IMR-90 (cell line): ENCODE results near the gene ATRNL1. TPM values are rescaled to one million over a fixed set of nuclear protein-coding genes. Genes with fewer than 3 reads are reported as not detected.

Source experiments
- ATAC-seq: fragments of 200-7000 bp; cut with Tn5 transposase; 2 replicates; pipeline ENCODE4 v1.9.1; 2020; ENCODE audit warnings: low read depth, mild to moderate bottlenecking, moderate library complexity
- BruUV-seq: library from RNA; stranded (reverse); fragments of 400-500 nt; replicated peaks from 2 replicates; lab custom pipeline; 2021; lab: Mats Ljungman, UMichigan
- CTCF ChIA-PET: fragments of 300-600 bp; formaldehyde crosslinking; extraction: SDS; loops from one replicate; lab custom pipeline; 2021; ENCODE audit warnings: antibody characterized with exemption; lab: Yijun Ruan, JAX
- POLR2A ChIA-PET: fragments of 300-600 bp; sonication (Branson Sonifier 250); formaldehyde crosslinking; loops from one replicate; lab custom pipeline; 2022; ENCODE audit warnings: antibody characterized with exemption; ENCODE audit not compliant: unreplicated experiment; lab: Charles Lee
- DNase-seq: peaks from one replicate; pipeline ENCODE4 v3.0.0; 2013
- H2AFZ ChIP-seq: replicated peaks from 2 replicates; pipeline ENCODE3; 2013; ENCODE audit warnings: low read length, mild to moderate bottlenecking; ENCODE audit not compliant: poor library complexity
- H2AK5ac ChIP-seq: 2 replicates; pipeline ENCODE4 v1.6.1; 2013; ENCODE audit warnings: low read depth, low read length, inconsistent platforms
- H2AK9ac ChIP-seq: replicated peaks from 2 replicates; pipeline ENCODE3; 2013; ENCODE audit warnings: mild to moderate bottlenecking, low read depth, low read length, moderate library complexity; ENCODE audit not compliant: poor library complexity
- H2BK120ac ChIP-seq: 2 replicates; pipeline ENCODE4 v1.6.1; 2013; ENCODE audit warnings: low read depth, low read length, inconsistent platforms
- H2BK15ac ChIP-seq: 3 replicates; pipeline ENCODE4 v1.6.1; 2013; ENCODE audit warnings: low read depth, low read length, inconsistent platforms
- H2BK20ac ChIP-seq: 2 replicates; pipeline ENCODE4 v1.6.1; 2013; ENCODE audit warnings: low read depth, mild to moderate bottlenecking, inconsistent platforms, low read length, moderate library complexity
- H2BK5ac ChIP-seq: 2 replicates; pipeline ENCODE4 v1.6.1; 2013; ENCODE audit warnings: mild to moderate bottlenecking, low read depth, low read length, inconsistent platforms; ENCODE audit not compliant: poor library complexity, severe bottlenecking
- H3K14ac ChIP-seq: replicated peaks from 2 replicates; pipeline ENCODE4 v1.6.1; 2013; ENCODE audit warnings: low read depth, low read length, inconsistent platforms
- H3K18ac ChIP-seq: 2 replicates; pipeline ENCODE4 v1.6.1; 2013; ENCODE audit warnings: low read depth, low read length, control low read depth
- H3K23ac ChIP-seq: 2 replicates; pipeline ENCODE4 v1.6.1; 2013; ENCODE audit warnings: low read depth, low read length, inconsistent platforms
- H3K27ac ChIP-seq: 2 replicates; pipeline ENCODE4 v1.5.1; 2013; ENCODE audit warnings: mild to moderate bottlenecking, control low read depth, low read length; ENCODE audit not compliant: insufficient read depth
- H3K27me3 ChIP-seq: 2 replicates; pipeline ENCODE4 v1.6.1; 2013; ENCODE audit warnings: low read length; ENCODE audit not compliant: control insufficient read depth, insufficient read depth
- H3K36me3 ChIP-seq: 2 replicates; pipeline ENCODE4 v1.6.1; 2013; ENCODE audit warnings: low read length, mixed read lengths; ENCODE audit not compliant: control insufficient read depth, insufficient read depth
- H3K4ac ChIP-seq: 2 replicates; pipeline ENCODE4 v1.6.1; 2013; ENCODE audit warnings: low read depth, low read length, inconsistent platforms
- H3K4me1 ChIP-seq: 2 replicates; pipeline ENCODE4 v1.6.1; 2013; ENCODE audit warnings: low read length, mixed read lengths; ENCODE audit not compliant: control insufficient read depth, insufficient read depth
- H3K4me2 ChIP-seq: 2 replicates; pipeline ENCODE4 v1.6.1; 2013; ENCODE audit warnings: low read depth, mild to moderate bottlenecking, control low read depth, low read length, moderate library complexity
- H3K4me3 ChIP-seq: 2 replicates; pipeline ENCODE4 v1.5.1; 2013; ENCODE audit warnings: low read depth, mild to moderate bottlenecking, control low read depth, low read length, moderate library complexity; ENCODE audit not compliant: insufficient read depth
- H3K56ac ChIP-seq: 2 replicates; pipeline ENCODE4 v1.6.1; 2013; ENCODE audit warnings: low read length, inconsistent platforms; ENCODE audit not compliant: insufficient read depth; ENCODE audit errors: extremely low read depth
- H3K79me1 ChIP-seq, 2 experiments: 2 replicates each; pipeline ENCODE4 v1.6.1; 2013; ENCODE audit warnings: low read length in 2 of 2, inconsistent platforms in 1 of 2, low read depth in 1 of 2
- H3K9ac ChIP-seq: 2 replicates; pipeline ENCODE4 v1.6.1; 2013; ENCODE audit warnings: low read depth, low read length, control low read depth
- H3K9me1 ChIP-seq: 2 replicates; pipeline ENCODE4 v1.6.1; 2013; ENCODE audit warnings: low read length, inconsistent platforms; ENCODE audit not compliant: insufficient read depth
- H3K9me3 ChIP-seq: 2 replicates; pipeline ENCODE4 v1.6.1; 2013; ENCODE audit warnings: low read length; ENCODE audit not compliant: control insufficient read depth, insufficient read depth
- H4K20me1 ChIP-seq: 2 replicates; pipeline ENCODE4 v1.6.1; 2013; ENCODE audit warnings: low read length, inconsistent platforms; ENCODE audit not compliant: insufficient read depth
- H4K5ac ChIP-seq: 2 replicates; pipeline ENCODE4 v1.6.1; 2013; ENCODE audit warnings: mild to moderate bottlenecking, low read depth, low read length, control low read depth
- H4K8ac ChIP-seq, 2 experiments: 2 replicates each; pipeline ENCODE4 v1.6.1; 2013; ENCODE audit warnings: low read depth in 2 of 2, low read length in 2 of 2, control low read depth in 1 of 2, inconsistent platforms in 1 of 2
- H4K91ac ChIP-seq: 2 replicates; pipeline ENCODE4 v1.6.1; 2013; ENCODE audit warnings: low read depth, low read length, inconsistent platforms; ENCODE audit not compliant: insufficient read depth
- CHD1 ChIP-seq: IDR thresholded peaks from 2 replicates; pipeline ENCODE4 v1.6.1; 2012; ENCODE audit warnings: low read depth, low read length, improper control_type of control experiment
- MAFK ChIP-seq: IDR thresholded peaks from 2 replicates; pipeline ENCODE4 v1.6.1; 2012; ENCODE audit warnings: low read depth, low read length, improper control_type of control experiment
- WGBS, 2 experiments: methylation state at CpG; one replicate each; pipeline versions ENCODE4 v1.1.5 to v1.1.7; 2013; ENCODE audit warnings: missing lambda C conversion rate in 2 of 2; ENCODE audit not compliant: insufficient read length in 1 of 2; ENCODE audit errors: extremely low coverage in 2 of 2; 5-methylcytosine and 5-hydroxymethylcytosine counted together
- dilution Hi-C: fragments of 300-500 bp; cut with HindIII; formaldehyde crosslinking; loops from one replicate; pipeline ENCODE4 v1.14.3; 2018; ENCODE audit warnings: low sequenced_read_pairs; ENCODE audit not compliant: unreplicated experiment
- in situ Hi-C: fragments of 300-500 bp; cut with MboI; formaldehyde crosslinking; loops from 3 replicates; pipeline ENCODE4 v1.14.3; 2019; ENCODE audit warnings: low sequenced_read_pairs, inconsistent platforms, mixed read lengths
- intact Hi-C: fragments of 100-400 bp; cut with micrococcal nuclease; formaldehyde crosslinking; loops from 2 replicates; pipeline ENCODE4 v1.10.0; 2022
- polyA plus RNA-seq, 3 experiments: library from polyadenylated mRNA; depleted of rRNA; stranded (reverse); fragments of >200 nt; gene quantifications; 2 replicates each; pipeline ENCODE4 v1.2.3, GENCODE V29; 2012; ENCODE audit warnings: low replicate concordance in 1 of 3
- total RNA-seq: library from RNA; depleted of rRNA; stranded (reverse); fragments of >200 nt; gene quantifications from 2 replicates; pipeline ENCODE4 v1.2.3, GENCODE V29; 2012

ATRNL1 gene
- total and polyA plus RNA-seq, 2 of the 4 experiments (the other 2 are of a cell fraction): 0.18 to 0.19 TPM

DNA sequence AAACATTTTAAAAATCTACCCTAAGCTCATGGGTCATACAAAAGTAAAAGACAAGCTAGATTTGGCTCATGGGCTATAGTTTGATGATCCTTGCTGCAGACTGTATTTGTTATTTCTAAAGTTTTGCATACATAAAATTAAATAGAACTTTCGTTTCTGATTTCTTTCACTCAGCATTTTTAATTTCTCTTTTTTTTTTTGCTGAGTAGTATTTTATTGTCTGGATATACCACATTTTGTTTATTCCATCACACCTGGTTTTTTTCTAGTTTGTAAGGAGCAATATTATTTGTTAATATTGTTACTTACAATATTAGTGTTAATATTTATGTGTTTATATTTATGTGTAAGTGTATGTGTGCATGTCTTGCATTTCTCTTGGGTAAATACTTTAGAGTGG lies 291.5 kb downstream of the ATRNL1 start:
- H3K4me3 ChIP-seq: no peak overlapping the region
- TF ChIP-seq CHD1: no peak
- TF ChIP-seq MAFK: peak; percentile 67
- no peak overlapping the region for H4K5ac ChIP-seq
- no peaks in the 10 kb centered on the region for H3K9me3 ChIP-seq
- H4K91ac ChIP-seq: no peak overlapping the region
- no peaks in the 10 kb centered on the region for H3K36me3 ChIP-seq
- DNase-seq (no peak), ATAC-seq (no peak)
- no peak overlapping the region for H4K8ac ChIP-seq
- no TSS peak for BruUV-seq
- ChIA-PET CTCF (interaction anchor here (0.6 kb wide), 1 partner anchor 15 kb away, joined by 4 read pairs; no protein-coding TSS in a partner anchor), POLR2A (no interaction called here)
- no peak overlapping the region for H2BK15ac ChIP-seq
- no peak overlapping the region for H2AK5ac ChIP-seq
- H2AK9ac ChIP-seq: no peak overlapping the region
- no peak overlapping the region for H3K56ac ChIP-seq
- intact Hi-C loops: no loop called here
- WGBS, 2 experiments: no CpG with 5 or more reads among the region's 1 CpG
- H3K79me1 ChIP-seq: no peaks in the 10 kb centered on the region
- H3K27ac ChIP-seq: no peak overlapping the region
- H2BK120ac ChIP-seq: no peak overlapping the region
- no peak overlapping the region for H3K4me2 ChIP-seq
- H3K4ac ChIP-seq: no peak overlapping the region
- H3K23ac ChIP-seq: no peak overlapping the region
- no peak overlapping the region for H3K9ac ChIP-seq
- H2AFZ ChIP-seq: no peak overlapping the region
- no peak overlapping the region for H3K18ac ChIP-seq
- in situ Hi-C loops: no loop called here
- no peaks in the 10 kb centered on the region for H3K4me1 ChIP-seq
- dilution Hi-C loops: no loop called here
- H3K9me1 ChIP-seq: no peaks in the 10 kb centered on the region
- no peak overlapping the region for H2BK5ac ChIP-seq
- no peaks in the 10 kb centered on the region for H3K27me3 ChIP-seq
- H4K20me1 ChIP-seq: no peaks in the 10 kb centered on the region
- no peak overlapping the region for H3K14ac ChIP-seq
- no peak overlapping the region for H2BK20ac ChIP-seq
